HepG2 (cell line): ENCODE measurements around the gene GPS1. TPM values are rescaled to one million over a fixed set of nuclear protein-coding genes. Genes with fewer than 3 reads are reported as not detected.

Experiments
- ARID2 ChIP-seq: sonication (generic); formaldehyde crosslinking; IDR thresholded peaks from 2 replicates; pipeline ENCODE4 v1.8.1; 2022; ENCODE audit warnings: mild to moderate bottlenecking, missing genetic modification reagents, borderline replicate concordance
- ARNT2 ChIP-seq: sonication (generic); formaldehyde crosslinking; IDR thresholded peaks from 2 replicates; pipeline ENCODE4 v1.8.0; 2022; ENCODE audit warnings: mild to moderate bottlenecking, low read depth, missing genetic modification reagents, moderate library complexity
- E2F5 ChIP-seq: sonication (generic); formaldehyde crosslinking; conservative IDR thresholded peaks from 2 replicates; pipeline ENCODE4 v1.4.0; 2020; ENCODE audit warnings: missing genetic modification reagents
- MIER3 ChIP-seq: IDR thresholded peaks from 2 replicates; pipeline ENCODE4 v1.6.1; 2016; ENCODE audit warnings: missing compliant biosample characterization, borderline replicate concordance
- POLR2G ChIP-seq: fragments of 200-400 bp; formaldehyde crosslinking; IDR thresholded peaks from 2 replicates; pipeline ENCODE4 v1.6.1; 2018; ENCODE audit warnings: mild to moderate bottlenecking, low read depth, low read length, moderate library complexity
- RAD21 ChIP-seq: fragments of 450-650 bp; formaldehyde crosslinking; IDR thresholded peaks from 2 replicates; pipeline ENCODE4 v1.5.0; 2020; ENCODE audit warnings: mild to moderate bottlenecking
- TFAP4 ChIP-seq: sonication (generic); IDR thresholded peaks from 2 replicates; pipeline ENCODE4 v1.6.1; 2016; ENCODE audit warnings: low read depth, borderline replicate concordance
- WIZ ChIP-seq: sonication (generic); formaldehyde crosslinking; IDR thresholded peaks from 2 replicates; pipeline ENCODE4 v1.5.1; 2020; ENCODE audit warnings: mild to moderate bottlenecking, missing genetic modification reagents
- ZBTB7B ChIP-seq: sonication (generic); formaldehyde crosslinking; IDR thresholded peaks from 2 replicates; pipeline ENCODE4 v1.4.0; 2020; ENCODE audit warnings: missing genetic modification reagents
- ZEB1 ChIP-seq: IDR thresholded peaks from 2 replicates; pipeline ENCODE4 v1.6.1; 2012; ENCODE audit warnings: mild to moderate bottlenecking, low read depth, inconsistent platforms; ENCODE audit not compliant: insufficient replicate concordance
- ZFX ChIP-seq: sonication (generic); formaldehyde crosslinking; IDR thresholded peaks from 2 replicates; pipeline ENCODE4 v1.4.0; 2020; ENCODE audit warnings: mild to moderate bottlenecking, low read depth, missing genetic modification reagents, moderate library complexity
- ZNF292 ChIP-seq: sonication (generic); formaldehyde crosslinking; IDR thresholded peaks from 2 replicates; pipeline ENCODE4 v1.8.1; 2022; ENCODE audit warnings: mild to moderate bottlenecking, low read depth, missing genetic modification reagents, borderline replicate concordance
- ZNF556 ChIP-seq: sonication (generic); formaldehyde crosslinking; IDR thresholded peaks from 2 replicates; pipeline ENCODE4 v1.4.0; 2020; ENCODE audit warnings: mild to moderate bottlenecking, missing genetic modification reagents, borderline replicate concordance
- ZNF766 ChIP-seq: sonication (generic); formaldehyde crosslinking; IDR thresholded peaks from 2 replicates; pipeline ENCODE4 v1.5.0; 2020; ENCODE audit warnings: missing genetic modification reagents, borderline replicate concordance
- ZNF781 ChIP-seq: sonication (generic); formaldehyde crosslinking; IDR thresholded peaks from 2 replicates; pipeline ENCODE4 v1.5.1; 2020; ENCODE audit warnings: borderline replicate concordance, mild to moderate bottlenecking, missing genetic modification reagents; ENCODE audit errors: not compliant biosample characterization
- ZNF784 ChIP-seq: sonication (generic); formaldehyde crosslinking; IDR thresholded peaks from 2 replicates; pipeline ENCODE4 v1.5.1; 2020; ENCODE audit warnings: missing genetic modification reagents, mild to moderate bottlenecking, borderline replicate concordance
- ZZZ3 ChIP-seq: sonication (generic); formaldehyde crosslinking; IDR thresholded peaks from 2 replicates; pipeline ENCODE4 v1.4.0; 2020; ENCODE audit warnings: missing genetic modification reagents, mild to moderate bottlenecking, borderline replicate concordance
- polyA plus RNA-seq, 8 experiments: library from polyadenylated mRNA; depleted of rRNA in 3 of 8; stranded (reverse) in 7 of 8; unstranded in 1 of 8; fragments of >200 nt; fragmentation: Illumina TruSeq in 4 of 8; extraction: Trizol in 4 of 8; gene quantifications; 2 replicates each; pipeline versions ENCODE4 v1.2.1 to v1.2.3, GENCODE V29; 2011 to 2016; ENCODE audit warnings: low read depth in 4 of 8, missing spikeins in 1 of 8, mixed read lengths in 1 of 8; ENCODE audit not compliant: insufficient read depth in 1 of 8
- total RNA-seq, 5 experiments: library from RNA; depleted of rRNA; stranded (reverse); fragments of >200 nt; fragmentation: Illumina TruSeq; extraction: Trizol; gene quantifications; 2 replicates each; pipeline ENCODE4 v1.2.3, GENCODE V29; 2016; ENCODE audit warnings: low read depth in 1 of 5
- TF ChIP-seq, protein P1 (sequence below): sonication (generic); formaldehyde crosslinking; IDR thresholded peaks from 2 replicates; pipeline ENCODE4 v1.4.0; 2020; ENCODE audit warnings: missing genetic modification reagents, low read depth, mild to moderate bottlenecking, borderline replicate concordance
- TF ChIP-seq, protein P2 (sequence below): fragments of 450-650 bp; IDR thresholded peaks from 2 replicates; pipeline ENCODE4 v1.6.1; 2016
- TF ChIP-seq, protein P3 (sequence below): sonication (generic); formaldehyde crosslinking; IDR thresholded peaks from 2 replicates; pipeline ENCODE4 v1.4.0; 2020; ENCODE audit warnings: missing genetic modification reagents, borderline replicate concordance

The GPS1 gene
- total and polyA plus RNA-seq, 2 of the 13 experiments (the other 11 are each of a cell fraction or from before 2014, with no cell fraction given) = 124 to 128 TPM

GRCh38 chr17:82076785-82077591, 25.3 kb downstream of the GPS1 start (continued):
- TF ChIP-seq TFAP4 (0 out of 2 replicates have a peak, but pooled peaks have one; percentile 21), ZNF766 (CRISPR knock-in tag) (peak; percentile 29; the same call in 1 of the 2 replicates), ZNF781 (peak; percentile 24), ZNF292 (CRISPR knock-in tag) (no peak), ZZZ3 (CRISPR knock-in tag) (0 out of 2 replicates have a peak, but pooled peaks have one; percentile 21), ARID2 (CRISPR knock-in tag) (no peak), ZNF784 (CRISPR knock-in tag) (peak; percentile 29; the same call in 1 of the 2 replicates), ZFX (peak; percentile 7; the same call in 1 of the 2 replicates), RAD21 (CRISPR knock-in tag) (peak; percentile 56), WIZ (CRISPR knock-in tag) (0 out of 2 replicates have a peak, but pooled peaks have one; percentile 58), POLR2G (peak; percentile 50), ZBTB7B (peak; percentile 15; the same call in 1 of the 2 replicates), ARNT2 (CRISPR knock-in tag) (0 out of 2 replicates have a peak, but pooled peaks have one; percentile 39), E2F5 (CRISPR knock-in tag) (no peak), MIER3 (no peak), ZNF556 (no peak), ZEB1 (peak; percentile 22)
- TF ChIP-seq, protein P1, sequence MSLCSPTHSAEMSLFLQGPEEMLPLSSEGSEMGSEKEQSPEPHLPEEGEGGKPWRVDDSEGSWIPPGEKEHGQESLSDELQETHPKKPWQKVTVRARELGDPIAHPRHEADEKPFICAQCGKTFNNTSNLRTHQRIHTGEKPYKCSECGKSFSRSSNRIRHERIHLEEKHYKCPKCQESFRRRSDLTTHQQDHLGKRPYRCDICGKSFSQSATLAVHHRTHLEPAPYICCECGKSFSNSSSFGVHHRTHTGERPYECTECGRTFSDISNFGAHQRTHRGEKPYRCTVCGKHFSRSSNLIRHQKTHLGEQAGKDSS (CRISPR knock-in tag) = no peak
- TF ChIP-seq, protein P2, sequence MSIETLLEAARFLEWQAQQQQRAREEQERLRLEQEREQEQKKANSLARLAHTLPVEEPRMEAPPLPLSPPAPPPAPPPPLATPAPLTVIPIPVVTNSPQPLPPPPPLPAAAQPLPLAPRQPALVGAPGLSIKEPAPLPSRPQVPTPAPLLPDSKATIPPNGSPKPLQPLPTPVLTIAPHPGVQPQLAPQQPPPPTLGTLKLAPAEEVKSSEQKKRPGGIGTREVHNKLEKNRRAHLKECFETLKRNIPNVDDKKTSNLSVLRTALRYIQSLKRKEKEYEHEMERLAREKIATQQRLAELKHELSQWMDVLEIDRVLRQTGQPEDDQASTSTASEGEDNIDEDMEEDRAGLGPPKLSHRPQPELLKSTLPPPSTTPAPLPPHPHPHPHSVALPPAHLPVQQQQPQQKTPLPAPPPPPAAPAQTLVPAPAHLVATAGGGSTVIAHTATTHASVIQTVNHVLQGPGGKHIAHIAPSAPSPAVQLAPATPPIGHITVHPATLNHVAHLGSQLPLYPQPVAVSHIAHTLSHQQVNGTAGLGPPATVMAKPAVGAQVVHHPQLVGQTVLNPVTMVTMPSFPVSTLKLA = no peak
- TF ChIP-seq, protein P3, sequence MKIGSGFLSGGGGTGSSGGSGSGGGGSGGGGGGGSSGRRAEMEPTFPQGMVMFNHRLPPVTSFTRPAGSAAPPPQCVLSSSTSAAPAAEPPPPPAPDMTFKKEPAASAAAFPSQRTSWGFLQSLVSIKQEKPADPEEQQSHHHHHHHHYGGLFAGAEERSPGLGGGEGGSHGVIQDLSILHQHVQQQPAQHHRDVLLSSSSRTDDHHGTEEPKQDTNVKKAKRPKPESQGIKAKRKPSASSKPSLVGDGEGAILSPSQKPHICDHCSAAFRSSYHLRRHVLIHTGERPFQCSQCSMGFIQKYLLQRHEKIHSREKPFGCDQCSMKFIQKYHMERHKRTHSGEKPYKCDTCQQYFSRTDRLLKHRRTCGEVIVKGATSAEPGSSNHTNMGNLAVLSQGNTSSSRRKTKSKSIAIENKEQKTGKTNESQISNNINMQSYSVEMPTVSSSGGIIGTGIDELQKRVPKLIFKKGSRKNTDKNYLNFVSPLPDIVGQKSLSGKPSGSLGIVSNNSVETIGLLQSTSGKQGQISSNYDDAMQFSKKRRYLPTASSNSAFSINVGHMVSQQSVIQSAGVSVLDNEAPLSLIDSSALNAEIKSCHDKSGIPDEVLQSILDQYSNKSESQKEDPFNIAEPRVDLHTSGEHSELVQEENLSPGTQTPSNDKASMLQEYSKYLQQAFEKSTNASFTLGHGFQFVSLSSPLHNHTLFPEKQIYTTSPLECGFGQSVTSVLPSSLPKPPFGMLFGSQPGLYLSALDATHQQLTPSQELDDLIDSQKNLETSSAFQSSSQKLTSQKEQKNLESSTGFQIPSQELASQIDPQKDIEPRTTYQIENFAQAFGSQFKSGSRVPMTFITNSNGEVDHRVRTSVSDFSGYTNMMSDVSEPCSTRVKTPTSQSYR (CRISPR knock-in tag) = peak; percentile 16; the same call in 1 of the 2 replicates
